Mesendoderm (in vitro differentiated cells): ENCODE results near the gene GFM1.
"Not testable (repeated sequence)": the region's sequence is repeated elsewhere in the genome, so short reads cannot be mapped to it uniquely, and the experiment has no call there.

Experiments
- DNase-seq: peaks from one replicate; pipeline ENCODE4 v3.0.0; 2013
- H2AK5ac ChIP-seq: 2 replicates; pipeline ENCODE4 v1.6.1; 2013; ENCODE audit warnings: low read length, inconsistent platforms
- H2BK120ac ChIP-seq: 2 replicates; pipeline ENCODE4 v1.6.1; 2013; ENCODE audit warnings: low read depth, mild to moderate bottlenecking, low read length, moderate library complexity, mixed read lengths
- H2BK15ac ChIP-seq: replicated peaks from 2 replicates; pipeline ENCODE4 v1.6.1; 2013; ENCODE audit warnings: low read depth, mild to moderate bottlenecking, moderate library complexity
- H2BK5ac ChIP-seq: 2 replicates; pipeline ENCODE4 v1.6.1; 2013; ENCODE audit warnings: low read length, inconsistent platforms
- H3K18ac ChIP-seq: 2 replicates; pipeline ENCODE4 v1.6.1; 2013; ENCODE audit warnings: mild to moderate bottlenecking, low read length, mixed read lengths
- H3K23ac ChIP-seq: one replicate; pipeline ENCODE4 v1.6.1; 2013; ENCODE audit warnings: low read length
- H3K27ac ChIP-seq: 2 replicates; pipeline ENCODE4 v1.5.1; 2013; ENCODE audit warnings: low read depth, mild to moderate bottlenecking, inconsistent platforms, low read length, moderate library complexity
- H3K27me3 ChIP-seq: 2 replicates; pipeline ENCODE4 v1.6.1; 2013; ENCODE audit warnings: low read length, control low read depth, mild to moderate bottlenecking, inconsistent platforms; ENCODE audit not compliant: insufficient read depth, poor library complexity
- H3K36me3 ChIP-seq: 2 replicates; pipeline ENCODE4 v1.6.1; 2013; ENCODE audit warnings: low read length, inconsistent platforms; ENCODE audit not compliant: control insufficient read depth, insufficient read depth
- H3K4ac ChIP-seq: one replicate; pipeline ENCODE4 v1.6.1; 2013; ENCODE audit warnings: low read depth, mild to moderate bottlenecking, low read length, moderate library complexity
- H3K4me1 ChIP-seq: 2 replicates; pipeline ENCODE4 v1.6.1; 2013; ENCODE audit warnings: low read depth, low read length, inconsistent platforms; ENCODE audit not compliant: control insufficient read depth
- H3K4me2 ChIP-seq: 2 replicates; pipeline ENCODE4 v1.6.1; 2013; ENCODE audit warnings: low read length
- H3K4me3 ChIP-seq: 2 replicates; pipeline ENCODE4 v1.5.1; 2013; ENCODE audit warnings: mild to moderate bottlenecking, low read length
- H3K56ac ChIP-seq: one replicate; pipeline ENCODE4 v1.6.1; 2013; ENCODE audit warnings: low read length
- H3K79me1 ChIP-seq: 2 replicates; pipeline ENCODE4 v1.6.1; 2013; ENCODE audit warnings: low read length, inconsistent platforms
- H3K79me2 ChIP-seq: 2 replicates; pipeline ENCODE4 v1.6.1; 2013; ENCODE audit warnings: mild to moderate bottlenecking, low read length; ENCODE audit not compliant: control insufficient read depth, insufficient read depth
- H3K9ac ChIP-seq: 2 replicates; pipeline ENCODE4 v1.6.1; 2013; ENCODE audit warnings: low read length, inconsistent platforms
- H4K5ac ChIP-seq: one replicate; pipeline ENCODE4 v1.6.1; 2013; ENCODE audit warnings: low read length
- H4K8ac ChIP-seq: one replicate; pipeline ENCODE4 v1.6.1; 2013; ENCODE audit warnings: low read depth, mild to moderate bottlenecking, control low read depth, low read length, moderate library complexity
- WGBS: extraction: QIAGEN DNeasy Blood & Tissue Kit; methylation state at CpG from one replicate; pipeline ENCODE4 v1.1.7; 2013; ENCODE audit warnings: low lambda C conversion rate, missing lambda C conversion rate; ENCODE audit not compliant: insufficient coverage; ENCODE audit errors: extremely low coverage; 5-methylcytosine and 5-hydroxymethylcytosine counted together

The GFM1 gene

GRCh38 chr3:158679547-158680000 is 35.2 kb downstream of the GFM1 start:
- H3K27ac ChIP-seq, result no peak overlapping the region
- no peaks in the 10 kb centered on the region for H3K79me2 ChIP-seq
- H3K4me1 ChIP-seq, result no peaks in the 10 kb centered on the region
- H2AK5ac ChIP-seq, result no peak overlapping the region
- H3K4ac ChIP-seq, result no peak overlapping the region
- H3K27me3 ChIP-seq, result no peaks in the 10 kb centered on the region
- H4K5ac ChIP-seq, result no peak overlapping the region
- DNase-seq, result no peak
- no peaks in the 10 kb centered on the region for H3K36me3 ChIP-seq
- H3K4me2 ChIP-seq, result no peak overlapping the region
- H3K18ac ChIP-seq, result no peak overlapping the region
- H2BK15ac ChIP-seq, result no peak overlapping the region
- no peak overlapping the region for H2BK5ac ChIP-seq
- H3K4me3 ChIP-seq, result no peak overlapping the region
- no peaks in the 10 kb centered on the region for H3K79me1 ChIP-seq
- no peak overlapping the region for H3K23ac ChIP-seq
- no peak overlapping the region for H2BK120ac ChIP-seq
- WGBS, result no CpG with 5 or more reads among the region's 1 CpG
- H3K9ac ChIP-seq, result no peak overlapping the region
- no peak overlapping the region for H4K8ac ChIP-seq
- no peak overlapping the region for H3K56ac ChIP-seq

- H3K4me2 ChIP-seq, result no peak overlapping the region
- no peak for DNase-seq
- no CpG with 5 or more reads among the region's 2 CpGs for WGBS
- no peaks in the 10 kb centered on the region for H3K36me3 ChIP-seq
- H3K23ac ChIP-seq, result no peak overlapping the region
- H3K4me1 ChIP-seq, result no peaks in the 10 kb centered on the region
- no peak overlapping the region for H4K5ac ChIP-seq
- H3K79me2 ChIP-seq, result no peaks in the 10 kb centered on the region
- no peak overlapping the region for H3K4me3 ChIP-seq
- H3K27me3 ChIP-seq, result no peaks in the 10 kb centered on the region
- no peak overlapping the region for H3K4ac ChIP-seq
- H2BK5ac ChIP-seq, result no peak overlapping the region
- H3K27ac ChIP-seq, result no peak overlapping the region
- H2BK120ac ChIP-seq, result no peak overlapping the region
- no peak overlapping the region for H3K9ac ChIP-seq
- H4K8ac ChIP-seq, result no peak overlapping the region
- H3K56ac ChIP-seq, result no peak overlapping the region
- H3K79me1 ChIP-seq, result no peaks in the 10 kb centered on the region
- H2BK15ac ChIP-seq, result no peak overlapping the region
- no peak overlapping the region for H2AK5ac ChIP-seq
- H3K18ac ChIP-seq, result no peak overlapping the region
Measured at GRCh38 chr3:158680861-158681260, 36.5 kb downstream of the GFM1 start.

GRCh38 chr3:158683230-158683962 is 39.1 kb downstream of the GFM1 start:
- Histone ChIP-seq H3K4me3 (no peak overlapping the region), H3K79me2 (no peaks in the 10 kb centered on the region), H3K27ac (no peak overlapping the region), H3K18ac (no peak overlapping the region), H2BK5ac (no peak overlapping the region), H3K4me1 (no peaks in the 10 kb centered on the region), H3K4ac (no peak overlapping the region), H4K8ac (no peak overlapping the region), H3K23ac (no peak overlapping the region), H2BK120ac (no peak overlapping the region), H2AK5ac (no peak overlapping the region), H3K9ac (no peak overlapping the region), H3K36me3 (no peaks in the 10 kb centered on the region), H4K5ac (no peak overlapping the region), H3K56ac (no peak overlapping the region), H3K79me1 (no peaks in the 10 kb centered on the region), H2BK15ac (no peak overlapping the region), H3K27me3 (no peaks in the 10 kb centered on the region), H3K4me2 (no peak overlapping the region)
- no peak for DNase-seq
- no CpG with 5 or more reads among the region's 5 CpGs for WGBS

- H3K4ac ChIP-seq, result no peak overlapping the region
- H3K4me1 ChIP-seq, result no peaks in the 10 kb centered on the region
- no peaks in the 10 kb centered on the region for H3K36me3 ChIP-seq
- no peak overlapping the region for H3K9ac ChIP-seq
- no peak overlapping the region for H2BK5ac ChIP-seq
- no peak overlapping the region for H3K23ac ChIP-seq
- no peak overlapping the region for H3K4me3 ChIP-seq
- no peak overlapping the region for H4K8ac ChIP-seq
- no peaks in the 10 kb centered on the region for H3K27me3 ChIP-seq
- no peak overlapping the region for H4K5ac ChIP-seq
- H3K56ac ChIP-seq, result no peak overlapping the region
- no peaks in the 10 kb centered on the region for H3K79me1 ChIP-seq
- H2BK120ac ChIP-seq, result no peak overlapping the region
- H3K4me2 ChIP-seq, result no peak overlapping the region
- no peak overlapping the region for H2BK15ac ChIP-seq
- WGBS, result no CpG with 5 or more reads among the region's 2 CpGs
- H3K18ac ChIP-seq, result no peak overlapping the region
- DNase-seq, result no peak
- H2AK5ac ChIP-seq, result no peak overlapping the region
- no peaks in the 10 kb centered on the region for H3K79me2 ChIP-seq
- H3K27ac ChIP-seq, result no peak overlapping the region
Measured at GRCh38 chr3:158685159-158685558, 40.8 kb downstream of the GFM1 start.

GRCh38 chr3:158693866-158694456 is 49.6 kb downstream of the GFM1 start:
- not testable (repeated sequence) for H3K79me1 ChIP-seq, DNase-seq, H3K27ac ChIP-seq, H3K23ac ChIP-seq, H4K5ac ChIP-seq, H4K8ac ChIP-seq, H2AK5ac ChIP-seq, H3K18ac ChIP-seq, H2BK5ac ChIP-seq, H3K9ac ChIP-seq, H3K4me3 ChIP-seq, H3K56ac ChIP-seq, H2BK120ac ChIP-seq, H2BK15ac ChIP-seq, H3K27me3 ChIP-seq, H3K4ac ChIP-seq, H3K4me1 ChIP-seq, H3K4me2 ChIP-seq, H3K36me3 ChIP-seq, H3K79me2 ChIP-seq
- no CpG with 5 or more reads among the region's 3 CpGs for WGBS
